Hepatocyte (in vitro differentiated cells): ENCODE data around the gene TXNDC2. TPM values are rescaled to one million over a fixed set of nuclear protein-coding genes. Genes with fewer than 3 reads are reported as not detected.
"Not testable (repeated sequence)": the region's sequence is repeated elsewhere in the genome, so short reads cannot be mapped to it uniquely, and the experiment has no call there.

ENCODE experiments used
- DNase-seq: peaks from one replicate; pipeline ENCODE4 v3.0.0-alpha.2; 2016; ENCODE audit warnings: low spot score
- H2AFZ ChIP-seq: fragments of 200-600 bp; sonication (generic); 2 replicates; pipeline ENCODE4 v1.6.0; 2016; ENCODE audit warnings: antibody characterized with exemption, mild to moderate bottlenecking
- H3K27ac ChIP-seq: fragments of 200-600 bp; sonication (generic); 2 replicates; pipeline ENCODE4 v1.5.1; 2016; ENCODE audit warnings: mild to moderate bottlenecking
- H3K27me3 ChIP-seq: fragments of 200-600 bp; sonication (generic); 2 replicates; pipeline ENCODE4 v1.6.1; 2016
- H3K36me3 ChIP-seq: fragments of 200-600 bp; sonication (generic); replicated peaks from 2 replicates; pipeline ENCODE4 v1.5.1; 2016; ENCODE audit warnings: low read depth; ENCODE audit not compliant: insufficient read depth
- H3K4me1 ChIP-seq: fragments of 200-600 bp; sonication (generic); 2 replicates; pipeline ENCODE4 v1.5.1; 2016; ENCODE audit warnings: mild to moderate bottlenecking, moderate library complexity; ENCODE audit not compliant: insufficient read depth
- H3K4me2 ChIP-seq: fragments of 200-600 bp; sonication (generic); 2 replicates; pipeline ENCODE4 v1.6.0; 2016
- H3K4me3 ChIP-seq: fragments of 200-600 bp; sonication (generic); 2 replicates; pipeline ENCODE4 v1.5.1; 2016; ENCODE audit warnings: mild to moderate bottlenecking
- H3K79me2 ChIP-seq: fragments of 200-600 bp; sonication (generic); 2 replicates; pipeline ENCODE4 v1.6.0; 2017; ENCODE audit warnings: mild to moderate bottlenecking
- H3K9me2 ChIP-seq: fragments of 200-600 bp; sonication (generic); replicated peaks from 2 replicates; pipeline ENCODE4 v1.6.0; 2017; ENCODE audit warnings: mild to moderate bottlenecking; ENCODE audit not compliant: insufficient read depth
- H3K9me3 ChIP-seq: fragments of 200-600 bp; sonication (generic); 2 replicates; pipeline ENCODE4 v1.5.1; 2016; ENCODE audit warnings: low read depth, mild to moderate bottlenecking
- H4K20me1 ChIP-seq: fragments of 200-600 bp; sonication (generic); 2 replicates; pipeline ENCODE4 v1.6.0; 2016; ENCODE audit warnings: mild to moderate bottlenecking; ENCODE audit not compliant: insufficient read depth, poor library complexity, severe bottlenecking
- EZH2 ChIP-seq: fragments of 200-600 bp; sonication (generic); IDR thresholded peaks from 2 replicates; pipeline ENCODE4 v1.6.1; 2016; ENCODE audit warnings: antibody characterized with exemption, mild to moderate bottlenecking, borderline replicate concordance
- EZH2phosphoT487 ChIP-seq: fragments of 200-600 bp; sonication (generic); IDR thresholded peaks from one replicate; pipeline ENCODE4 v1.6.1; 2018; ENCODE audit warnings: antibody characterized with exemption, mild to moderate bottlenecking, low read depth, moderate library complexity; ENCODE audit not compliant: unreplicated experiment, severe bottlenecking
- WGBS: methylation state at CpG from one replicate; pipeline ENCODE4 v1.1.6; 2016; ENCODE audit warnings: low lambda C conversion rate; ENCODE audit errors: missing lambda C conversion rate; 5-methylcytosine and 5-hydroxymethylcytosine counted together
- polyA plus RNA-seq: library from polyadenylated mRNA; unstranded; fragments of >200 nt; fragmentation: Nextera tagmentation; extraction: Ambion mirVana; gene quantifications from 2 replicates; pipeline ENCODE4 v1.2.1, GENCODE V29; 2016
- total RNA-seq: library from RNA; depleted of rRNA; stranded (reverse); fragments of >200 nt; gene quantifications from 2 replicates; pipeline ENCODE4 v1.2.3, GENCODE V29; 2014
- TF ChIP-seq, protein P1 (sequence below): fragments of 200-600 bp; sonication (generic); IDR thresholded peaks from 2 replicates; pipeline ENCODE4 v1.5.1; 2016; ENCODE audit warnings: antibody characterized with exemption, mild to moderate bottlenecking; ENCODE audit not compliant: poor library complexity

Gene TXNDC2
- total and polyA plus RNA-seq, 2 experiments from 2014 or later = 0.41 TPM; not detected in 1

DNA sequence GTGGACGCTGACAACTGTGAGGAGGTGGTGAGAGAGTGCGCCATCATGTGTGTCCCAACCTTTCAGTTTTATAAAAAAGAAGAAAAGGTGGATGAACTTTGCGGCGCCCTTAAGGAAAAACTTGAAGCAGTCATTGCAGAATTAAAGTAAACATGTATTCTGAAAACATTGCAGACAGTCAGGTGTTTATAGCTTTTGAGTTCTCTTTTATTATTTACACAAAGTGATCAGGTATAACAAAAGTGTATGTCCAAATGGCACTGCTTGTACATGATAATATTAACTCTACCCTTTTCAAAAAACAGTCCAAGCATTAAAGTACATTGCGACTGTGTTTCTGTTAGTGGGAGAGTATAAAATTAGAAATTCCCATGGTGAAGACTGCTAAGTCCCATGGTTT is 2.2 kb downstream of the TXNDC2 start:
- no peak overlapping the region for H3K4me3 ChIP-seq
- H3K27ac ChIP-seq = no peak overlapping the region
- H3K27me3 ChIP-seq = no peaks in the 10 kb centered on the region
- no peaks in the 10 kb centered on the region for H3K79me2 ChIP-seq
- no peaks in the 10 kb centered on the region for H3K9me2 ChIP-seq
- H3K4me2 ChIP-seq = no peak overlapping the region
- H3K36me3 ChIP-seq = no peaks in the 10 kb centered on the region
- no peak for TF ChIP-seq EZH2
- TF ChIP-seq, protein P1, sequence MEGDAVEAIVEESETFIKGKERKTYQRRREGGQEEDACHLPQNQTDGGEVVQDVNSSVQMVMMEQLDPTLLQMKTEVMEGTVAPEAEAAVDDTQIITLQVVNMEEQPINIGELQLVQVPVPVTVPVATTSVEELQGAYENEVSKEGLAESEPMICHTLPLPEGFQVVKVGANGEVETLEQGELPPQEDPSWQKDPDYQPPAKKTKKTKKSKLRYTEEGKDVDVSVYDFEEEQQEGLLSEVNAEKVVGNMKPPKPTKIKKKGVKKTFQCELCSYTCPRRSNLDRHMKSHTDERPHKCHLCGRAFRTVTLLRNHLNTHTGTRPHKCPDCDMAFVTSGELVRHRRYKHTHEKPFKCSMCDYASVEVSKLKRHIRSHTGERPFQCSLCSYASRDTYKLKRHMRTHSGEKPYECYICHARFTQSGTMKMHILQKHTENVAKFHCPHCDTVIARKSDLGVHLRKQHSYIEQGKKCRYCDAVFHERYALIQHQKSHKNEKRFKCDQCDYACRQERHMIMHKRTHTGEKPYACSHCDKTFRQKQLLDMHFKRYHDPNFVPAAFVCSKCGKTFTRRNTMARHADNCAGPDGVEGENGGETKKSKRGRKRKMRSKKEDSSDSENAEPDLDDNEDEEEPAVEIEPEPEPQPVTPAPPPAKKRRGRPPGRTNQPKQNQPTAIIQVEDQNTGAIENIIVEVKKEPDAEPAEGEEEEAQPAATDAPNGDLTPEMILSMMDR = no peak
- TF ChIP-seq EZH2phosphoT487 = no peak
- H3K9me3 ChIP-seq = no peaks in the 10 kb centered on the region
- no peak overlapping the region for H2AFZ ChIP-seq
- H4K20me1 ChIP-seq = no peaks in the 10 kb centered on the region
- H3K4me1 ChIP-seq = no peaks in the 10 kb centered on the region
- DNase-seq = no peak
- 91% methylated on average over 5 of the region's 5 CpGs for WGBS

DNA sequence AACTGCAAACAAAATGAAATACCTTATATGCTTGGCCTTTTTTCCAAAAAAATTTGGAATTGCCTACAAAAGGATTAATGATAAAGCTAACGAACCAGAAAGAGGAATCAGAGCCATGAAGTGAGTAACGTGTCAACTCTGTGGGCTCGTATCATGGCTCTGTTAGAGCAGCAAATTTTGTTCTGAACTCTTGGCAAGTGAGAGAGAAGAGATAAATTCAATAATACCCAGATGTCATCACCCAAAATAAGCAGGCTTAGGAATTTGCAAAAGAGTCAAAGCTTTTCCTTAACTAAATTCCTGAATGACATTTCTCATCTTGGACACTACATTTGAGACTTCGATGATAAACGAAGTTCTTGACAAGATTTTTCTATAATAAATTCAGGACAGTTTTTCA is 4.4 kb downstream of the TXNDC2 start:
- no peaks in the 10 kb centered on the region for H3K27me3 ChIP-seq
- H3K36me3 ChIP-seq = no peaks in the 10 kb centered on the region
- H3K4me3 ChIP-seq = no peak overlapping the region
- 88% methylated on average over 5 of the region's 5 CpGs for WGBS
- no peak overlapping the region for H2AFZ ChIP-seq
- no peak overlapping the region for H3K4me2 ChIP-seq
- no peak overlapping the region for H3K27ac ChIP-seq
- no peaks in the 10 kb centered on the region for H3K9me3 ChIP-seq
- H3K9me2 ChIP-seq = no peaks in the 10 kb centered on the region
- DNase-seq = no peak
- no peaks in the 10 kb centered on the region for H3K4me1 ChIP-seq
- TF ChIP-seq, protein P1 = no peak
- TF ChIP-seq EZH2 (no peak), EZH2phosphoT487 (no peak)
- no peaks in the 10 kb centered on the region for H4K20me1 ChIP-seq
- H3K79me2 ChIP-seq = no peaks in the 10 kb centered on the region

DNA sequence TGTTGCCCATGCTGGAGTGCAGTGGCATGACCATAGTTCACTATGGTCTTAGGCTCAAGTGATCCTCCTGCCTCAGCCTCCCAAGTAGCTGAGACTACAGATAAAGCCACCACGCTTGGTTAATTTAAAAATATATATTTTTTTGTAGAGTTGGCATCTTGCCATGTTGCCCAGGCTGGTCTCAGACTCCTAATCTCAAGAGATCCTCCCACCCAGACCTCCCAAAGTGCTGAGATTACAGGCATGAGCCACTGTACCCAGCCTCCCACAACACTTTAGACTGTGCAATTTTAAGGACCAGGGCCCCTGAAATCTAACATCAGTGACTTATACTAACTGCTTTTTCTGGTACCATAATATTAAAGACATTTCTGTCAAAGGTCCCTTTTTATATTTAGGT is 5.2 kb downstream of the TXNDC2 start:
- WGBS = 82% methylated on average over 1 of the region's 1 CpG
- no peaks in the 10 kb centered on the region for H3K9me3 ChIP-seq

DNA sequence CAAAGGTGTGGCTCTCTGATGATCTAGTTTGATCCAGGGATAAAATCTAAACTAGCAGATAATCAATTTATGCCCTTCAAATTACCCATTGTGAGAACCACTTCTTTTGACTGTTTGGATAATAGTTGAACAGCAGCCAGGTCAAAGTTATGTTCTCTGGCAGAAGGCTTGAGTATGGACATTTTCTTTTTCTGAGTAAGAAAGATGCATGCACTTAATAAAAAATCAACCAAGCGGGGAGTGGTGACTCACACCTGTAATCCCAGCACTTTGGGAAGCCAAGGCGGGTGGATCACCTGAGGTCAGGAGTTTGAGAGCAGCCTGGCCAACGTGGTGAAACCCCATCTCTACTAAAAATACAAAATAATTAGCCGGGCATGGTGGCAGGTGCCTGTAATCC is 5.7 kb downstream of the TXNDC2 start:
- H3K4me2 ChIP-seq, H4K20me1 ChIP-seq, H3K9me2 ChIP-seq, H2AFZ ChIP-seq, H3K36me3 ChIP-seq, H3K4me3 ChIP-seq, H3K9me3 ChIP-seq, H3K79me2 ChIP-seq, H3K27ac ChIP-seq, DNase-seq, H3K4me1 ChIP-seq, H3K27me3 ChIP-seq: not testable (repeated sequence)
- 85% methylated on average over 4 of the region's 4 CpGs for WGBS

More for the DNA sequence above, 5.2 kb downstream of the TXNDC2 start:
- H3K9me2 ChIP-seq = no peaks in the 10 kb centered on the region
- H3K4me2 ChIP-seq = no peak overlapping the region
- no peaks in the 10 kb centered on the region for H4K20me1 ChIP-seq
- no peaks in the 10 kb centered on the region for H3K36me3 ChIP-seq
- DNase-seq = no peak
- H3K79me2 ChIP-seq = no peaks in the 10 kb centered on the region
- no peak overlapping the region for H2AFZ ChIP-seq
- no peak for TF ChIP-seq EZH2
- TF ChIP-seq, protein P1 = no peak
- no peak overlapping the region for H3K27ac ChIP-seq
- H3K27me3 ChIP-seq = no peaks in the 10 kb centered on the region
- H3K4me3 ChIP-seq = no peak overlapping the region
- no peaks in the 10 kb centered on the region for H3K4me1 ChIP-seq
